Neuronal stem cell (in vitro differentiated cells): ENCODE data around the gene DMXL1.
"Not testable (repeated sequence)": the region's sequence is repeated elsewhere in the genome, so short reads cannot be mapped to it uniquely, and the experiment has no call there.

Experiments used
- DNase-seq: peaks from one replicate; pipeline ENCODE4 v3.0.0-alpha.2; 2013; ENCODE audit warnings: low spot score
- H2AFZ ChIP-seq: one replicate; pipeline ENCODE4 v1.6.1; 2013; ENCODE audit warnings: mild to moderate bottlenecking, low read length, inconsistent platforms
- H2AK5ac ChIP-seq: 2 replicates; pipeline ENCODE4 v1.6.1; 2013; ENCODE audit warnings: low read depth, mild to moderate bottlenecking, inconsistent platforms, low read length, moderate library complexity, mixed read lengths
- H2BK120ac ChIP-seq: 2 replicates; pipeline ENCODE4 v1.6.1; 2013; ENCODE audit warnings: low read depth, mild to moderate bottlenecking, inconsistent platforms, low read length, moderate library complexity, mixed read lengths
- H2BK12ac ChIP-seq: one replicate; pipeline ENCODE4 v1.6.1; 2013; ENCODE audit warnings: low read length, inconsistent platforms
- H2BK15ac ChIP-seq: 2 replicates; pipeline ENCODE4 v1.6.1; 2013; ENCODE audit warnings: mild to moderate bottlenecking, low read length, inconsistent platforms, mixed read lengths
- H2BK5ac ChIP-seq: one replicate; pipeline ENCODE4 v1.6.1; 2013; ENCODE audit warnings: inconsistent platforms, mild to moderate bottlenecking, low read length, moderate library complexity
- H3K14ac ChIP-seq: one replicate; pipeline ENCODE4 v1.6.1; 2013; ENCODE audit warnings: low read length, inconsistent platforms
- H3K18ac ChIP-seq: 2 replicates; pipeline ENCODE4 v1.6.1; 2013; ENCODE audit warnings: low read length, inconsistent platforms
- H3K23ac ChIP-seq: 2 replicates; pipeline ENCODE4 v1.6.1; 2013; ENCODE audit warnings: low read depth, mild to moderate bottlenecking, mixed read lengths, low read length, inconsistent platforms; ENCODE audit not compliant: poor library complexity
- H3K27ac ChIP-seq: replicated peaks from 3 replicates; pipeline ENCODE4 v1.5.1; 2013; ENCODE audit warnings: low read length, inconsistent platforms
- H3K27me3 ChIP-seq, 3 experiments: 2 replicates each; pipeline ENCODE4 v1.6.1; 2013; ENCODE audit warnings: low read length in 3 of 3, mild to moderate bottlenecking in 2 of 3, inconsistent platforms in 1 of 3, low read depth in 1 of 3, mixed read lengths in 1 of 3, moderate library complexity in 1 of 3; ENCODE audit not compliant: control insufficient read depth in 3 of 3, insufficient read depth in 3 of 3
- H3K36me3 ChIP-seq, 2 donors: replicated peaks in 1 of 2; 2 replicates each; pipeline ENCODE4 v1.6.1; 2013; ENCODE audit warnings: low read length in 2 of 2; ENCODE audit not compliant: control insufficient read depth in 2 of 2, insufficient read depth in 2 of 2
- H3K4ac ChIP-seq: 2 replicates; pipeline ENCODE4 v1.6.1; 2013; ENCODE audit warnings: inconsistent platforms, mild to moderate bottlenecking, low read length, moderate library complexity
- H3K4me1 ChIP-seq, 2 donors: 1 replicate in 1 of 2; 2 replicates in 1 of 2; pipeline ENCODE4 v1.6.1; 2013; ENCODE audit warnings: low read length in 2 of 2, low read depth in 1 of 2; ENCODE audit not compliant: control insufficient read depth in 2 of 2, insufficient read depth in 1 of 2
- H3K4me2 ChIP-seq: one replicate; pipeline ENCODE4 v1.6.1; 2013; ENCODE audit warnings: mild to moderate bottlenecking, low read length, inconsistent platforms; ENCODE audit not compliant: insufficient read depth, poor library complexity, severe bottlenecking
- H3K4me3 ChIP-seq, 2 donors: 2 replicates each; pipeline ENCODE4 v1.5.1; 2013; ENCODE audit warnings: low read length in 2 of 2, mild to moderate bottlenecking in 2 of 2, inconsistent platforms in 1 of 2, moderate library complexity in 1 of 2
- H3K79me1 ChIP-seq: one replicate; pipeline ENCODE4 v1.6.1; 2013; ENCODE audit warnings: low read depth, mild to moderate bottlenecking, inconsistent platforms, low read length, moderate library complexity
- H3K9ac ChIP-seq: one replicate; pipeline ENCODE4 v1.6.1; 2013; ENCODE audit warnings: mild to moderate bottlenecking, low read depth, low read length, inconsistent platforms; ENCODE audit not compliant: poor library complexity
- H3K9me3 ChIP-seq, 2 donors: replicated peaks in 1 of 2; 2 replicates each; pipeline versions ENCODE3 to v1.6.1; 2013; ENCODE audit warnings: low read length in 2 of 2, mild to moderate bottlenecking in 2 of 2, inconsistent platforms in 1 of 2, low read depth in 1 of 2, mixed read lengths in 1 of 2, moderate library complexity in 1 of 2; ENCODE audit not compliant: control insufficient read depth in 2 of 2, insufficient read depth in 1 of 2
- H4K8ac ChIP-seq: one replicate; pipeline ENCODE4 v1.6.1; 2013; ENCODE audit warnings: low read depth, mild to moderate bottlenecking, inconsistent platforms, low read length, moderate library complexity
- H4K91ac ChIP-seq: one replicate; pipeline ENCODE4 v1.6.1; 2013; ENCODE audit warnings: low read length, low read depth, mild to moderate bottlenecking, inconsistent platforms; ENCODE audit not compliant: poor library complexity
- WGBS, 2 donors: extraction: QIAGEN DNeasy Blood & Tissue Kit; methylation state at CpG; one replicate each; pipeline ENCODE4 v1.1.7; 2013; ENCODE audit warnings: missing lambda C conversion rate in 2 of 2, mixed read lengths in 1 of 2; ENCODE audit not compliant: insufficient read length in 2 of 2, insufficient replicate concordance in 1 of 2; ENCODE audit errors: extremely low coverage in 2 of 2; 5-methylcytosine and 5-hydroxymethylcytosine counted together

Gene DMXL1

DNA sequence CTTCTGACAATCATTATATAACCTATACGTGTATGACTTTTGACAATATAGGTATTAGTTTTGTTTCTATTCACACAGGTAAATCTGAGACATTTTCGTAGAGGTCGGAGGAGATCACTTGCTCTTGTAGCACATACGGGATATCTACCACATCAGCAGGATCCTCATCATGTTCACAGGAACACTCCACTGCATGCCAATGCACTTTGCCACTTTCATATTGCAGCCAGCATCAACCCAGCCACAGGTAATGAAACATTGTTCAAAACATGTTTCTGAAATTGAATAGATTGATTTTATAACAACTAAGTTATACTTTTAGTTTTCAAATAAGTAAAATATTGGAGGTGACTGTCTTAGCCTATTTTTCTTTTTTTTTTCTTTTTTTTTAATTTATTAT, 50.0 kb downstream of the DMXL1 start:
- no CpG with 5 or more reads among the region's 4 CpGs for WGBS, 2 donors
- Histone ChIP-seq H3K79me1 (no peaks in the 10 kb centered on the region), H3K14ac (no peak overlapping the region), H3K36me3 (peaks cover 0 to 63% of the 10 kb centered on the region in 2 donors), H2AK5ac (no peak overlapping the region), H3K4me1 (no peaks in the 10 kb centered on the region), H3K4me3 (no peak overlapping the region), H2BK5ac (no peak overlapping the region), H4K8ac (no peak overlapping the region), H3K9me3 (peaks cover 0 to 3% of the 10 kb centered on the region in 2 donors), H3K27me3 (no peaks in the 10 kb centered on the region), H2AFZ (no peak overlapping the region), H3K4me2 (no peak overlapping the region), H3K4ac (no peak overlapping the region), H2BK15ac (no peak overlapping the region), H3K23ac (no peak overlapping the region), H4K91ac (no peak overlapping the region), H3K27ac (no peak overlapping the region), H2BK12ac (no peak overlapping the region), H2BK120ac (no peak overlapping the region), H3K9ac (no peak overlapping the region), H3K18ac (no peak overlapping the region)
- DNase-seq: no peak

GRCh38 chr5:119122474-119122873, 51.6 kb downstream of the DMXL1 start:
- not testable (repeated sequence) for H3K9me3 ChIP-seq, H2BK15ac ChIP-seq, H2AFZ ChIP-seq, H3K4me1 ChIP-seq, H2AK5ac ChIP-seq, H3K27ac ChIP-seq, H3K9ac ChIP-seq, DNase-seq, H3K18ac ChIP-seq, H4K91ac ChIP-seq, H3K23ac ChIP-seq, H2BK120ac ChIP-seq, H3K4me2 ChIP-seq, H3K79me1 ChIP-seq, H4K8ac ChIP-seq, H2BK5ac ChIP-seq, H3K4ac ChIP-seq, H2BK12ac ChIP-seq, H3K4me3 ChIP-seq, H3K27me3 ChIP-seq, H3K14ac ChIP-seq
- no CpG with 5 or more reads among the region's 27 CpGs for WGBS, 2 donors
- peaks cover 0 to 48% of the 10 kb centered on the region in 2 donors for H3K36me3 ChIP-seq

- no peaks in the 10 kb centered on the region for H3K4me1 ChIP-seq
- no peak overlapping the region for H3K18ac ChIP-seq
- H3K4me3 ChIP-seq: no peak overlapping the region
- H4K91ac ChIP-seq: no peak overlapping the region
- no peaks in the 10 kb centered on the region for H3K27me3 ChIP-seq
- peaks cover 0 to 39% of the 10 kb centered on the region in 2 donors for H3K36me3 ChIP-seq
- H2AFZ ChIP-seq: no peak overlapping the region
- H2BK5ac ChIP-seq: no peak overlapping the region
- H4K8ac ChIP-seq: no peak overlapping the region
- H3K79me1 ChIP-seq: no peaks in the 10 kb centered on the region
- no peak overlapping the region for H3K4ac ChIP-seq
- H3K9me3 ChIP-seq: peaks cover 0 to 3% of the 10 kb centered on the region in 2 donors
- no peak for DNase-seq
- H2BK12ac ChIP-seq: no peak overlapping the region
- H3K23ac ChIP-seq: no peak overlapping the region
- no peak overlapping the region for H3K14ac ChIP-seq
- no peak overlapping the region for H2AK5ac ChIP-seq
- no CpG with 5 or more reads among the region's 2 CpGs for WGBS, 2 donors
- no peak overlapping the region for H3K4me2 ChIP-seq
- no peak overlapping the region for H2BK15ac ChIP-seq
- H3K9ac ChIP-seq: no peak overlapping the region
- H3K27ac ChIP-seq: no peak overlapping the region
- no peak overlapping the region for H2BK120ac ChIP-seq
These were observed 52.4 kb downstream of the DMXL1 start for GRCh38 chr5:119123280-119123679.

DNA sequence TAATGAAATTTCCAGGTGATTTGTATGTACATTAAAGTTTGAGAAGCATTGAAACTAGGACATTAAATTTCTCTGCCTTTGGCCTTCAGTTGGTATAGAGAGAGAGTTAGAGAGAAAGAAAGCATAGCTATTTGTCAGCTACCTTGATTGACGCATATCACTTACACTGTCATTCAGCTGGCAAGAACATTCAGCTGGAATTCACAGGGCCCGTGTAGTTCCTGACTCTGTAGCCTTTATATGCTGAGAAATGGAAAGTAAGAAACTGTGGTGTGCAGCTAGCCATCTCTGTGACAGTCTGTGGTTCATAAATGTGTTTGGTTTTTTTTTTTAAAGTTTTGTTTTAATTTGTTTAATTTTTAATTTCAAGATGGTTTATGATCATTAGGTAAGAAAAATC, 58.9 kb downstream of the DMXL1 start:
- Histone ChIP-seq H3K4ac (no peak overlapping the region), H2BK12ac (no peak overlapping the region), H3K4me1 (no peaks in the 10 kb centered on the region), H3K36me3 (peaks cover 2 to 40% of the 10 kb centered on the region in 2 donors), H3K9ac (no peak overlapping the region), H3K27ac (no peak overlapping the region), H3K14ac (no peak overlapping the region), H3K4me2 (no peak overlapping the region), H3K9me3 (no peaks in the 10 kb centered on the region), H3K79me1 (no peaks in the 10 kb centered on the region), H2BK5ac (no peak overlapping the region), H4K91ac (no peak overlapping the region), H3K18ac (no peak overlapping the region), H2AFZ (no peak overlapping the region), H2BK120ac (no peak overlapping the region), H3K27me3 (no peaks in the 10 kb centered on the region), H2AK5ac (no peak overlapping the region), H2BK15ac (no peak overlapping the region), H3K4me3 (no peak overlapping the region), H3K23ac (no peak overlapping the region), H4K8ac (no peak overlapping the region)
- WGBS, 2 donors: no CpG with 5 or more reads among the region's 2 CpGs
- DNase-seq: no peak
